Cardiac septum (tissue), 1 donor: ENCODE data around the gene WAC. TPM values are rescaled to one million over a fixed set of nuclear protein-coding genes. Genes with fewer than 3 reads are reported as not detected.
A peak's percentile ranks its signal among the peaks of the same experiment; 100 is the strongest.
"Not testable (repeated sequence)": the region's sequence is repeated elsewhere in the genome, so short reads cannot be mapped to it uniquely, and the experiment has no call there.

Experiments used
- DNase-seq: peaks from one replicate; pipeline ENCODE4 v3.0.0-alpha.2; 2020; ENCODE audit warnings: low spot score
- intact Hi-C: fragments of 100-400 bp; cut with DNase I; formaldehyde crosslinking; loops from one replicate; pipeline ENCODE4 v1.14.0; 2022
- total RNA-seq: library from RNA; stranded (reverse); fragmentation: NEBNext Ultra II Directional; extraction: Animal tissue kit (Norgen Biotek cat#: 25700); gene quantifications from one replicate; pipeline ENCODE4 v1.2.1, GENCODE V29; 2021
- donor health status: DM: no; HTN: no; CAD: no.

Gene WAC
- total RNA-seq, 1 donor from 2014 or later: 98.9 TPM

DNA sequence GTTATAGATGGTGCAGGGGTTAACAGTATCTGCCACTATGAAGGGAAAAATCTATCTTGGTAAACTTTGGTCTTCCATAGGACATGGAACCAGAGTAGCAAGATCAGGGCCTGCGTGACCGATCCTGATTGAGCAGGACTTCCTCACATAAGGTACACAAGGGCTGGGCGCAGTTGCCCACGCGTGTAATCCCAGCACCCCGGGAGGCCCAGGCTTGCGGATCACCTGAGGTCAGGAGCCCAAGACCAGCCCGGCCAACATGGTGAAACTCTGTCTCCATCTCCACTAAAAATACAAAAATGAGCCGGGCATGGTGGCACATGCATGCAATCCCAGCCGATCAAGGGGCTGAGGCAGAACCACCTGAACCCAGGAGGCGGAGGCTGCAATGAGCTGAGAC lies 11.0 kb upstream of the WAC start:
- intact Hi-C loops, DNase-seq: not testable (repeated sequence)

DNA sequence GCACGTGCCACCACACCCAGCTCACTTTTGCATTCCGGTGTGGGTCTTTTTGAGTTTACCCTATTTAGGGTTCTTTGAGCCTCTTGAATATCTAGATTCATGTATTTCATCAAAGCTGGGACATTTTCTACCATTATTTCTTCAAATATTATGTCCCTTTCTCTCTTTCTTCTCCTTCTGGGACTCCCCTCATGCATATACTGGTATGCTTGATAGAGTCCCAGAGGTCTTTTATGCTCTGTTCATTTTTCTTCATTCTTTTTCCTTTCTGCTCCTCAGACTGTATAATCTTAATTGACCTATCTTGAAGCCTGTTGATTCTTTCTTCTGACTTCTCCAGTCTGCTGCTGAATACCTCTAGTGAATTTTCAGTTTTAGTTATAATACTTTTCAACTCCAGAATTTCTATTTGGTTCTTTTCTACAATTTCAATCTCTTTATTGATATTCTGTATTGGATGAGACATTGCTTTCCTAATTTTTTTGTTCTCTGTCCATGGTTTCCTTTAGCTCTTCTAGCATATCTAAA lies 9.1 kb upstream of the WAC start:
- intact Hi-C loops: no loop called here
- DNase-seq: no peak

DNA sequence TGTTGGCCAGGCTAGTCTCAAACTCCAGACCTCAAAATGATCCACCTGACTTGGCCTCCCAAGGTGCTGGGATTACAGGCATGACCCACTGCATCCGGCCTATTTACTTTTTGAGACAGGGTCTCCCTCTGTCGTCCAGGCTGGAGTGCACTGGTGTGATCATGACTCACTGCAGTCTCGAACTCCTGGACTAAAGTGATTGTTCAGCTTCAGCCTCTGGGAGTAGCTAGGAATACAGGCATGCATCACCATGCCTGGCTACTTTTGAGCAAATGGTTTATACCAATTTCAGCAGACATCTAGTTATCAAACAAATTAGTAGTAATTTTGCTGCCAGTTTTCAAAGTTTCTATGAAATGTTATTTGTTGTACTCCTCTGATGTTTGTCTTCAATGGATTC lies 2.2 kb upstream of the WAC start:
- no peak for DNase-seq
- intact Hi-C loops: loop anchor here (5.0 to 10.0 kb wide), 2 partner anchors 57 to 96 kb away; no protein-coding TSS in a partner anchor

DNA sequence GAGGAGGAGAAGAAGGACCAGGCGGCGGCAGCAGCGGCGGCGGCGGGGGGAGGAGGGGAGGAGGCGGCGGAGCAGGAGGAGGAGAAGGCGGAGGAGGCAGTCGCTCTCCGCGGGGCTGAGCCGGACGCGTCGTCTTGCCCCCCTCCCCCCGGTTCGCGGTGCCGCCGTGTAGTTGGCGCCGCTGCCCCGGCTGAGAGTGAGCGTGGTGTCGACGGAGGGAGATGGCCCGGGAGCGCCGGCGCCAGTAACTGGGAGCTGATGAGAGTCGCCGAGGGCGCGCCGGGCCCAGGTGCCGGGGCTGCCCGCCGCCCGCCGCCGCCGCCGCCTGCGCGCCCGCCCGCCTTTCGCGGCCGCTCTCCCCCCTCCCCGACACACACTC lies 257 bp downstream of the WAC start:
- DNase-seq: no peak
- intact Hi-C loops: loop anchor here (5.0 to 10.0 kb wide), 2 partner anchors 54 to 98 kb away; no protein-coding TSS in a partner anchor

DNA sequence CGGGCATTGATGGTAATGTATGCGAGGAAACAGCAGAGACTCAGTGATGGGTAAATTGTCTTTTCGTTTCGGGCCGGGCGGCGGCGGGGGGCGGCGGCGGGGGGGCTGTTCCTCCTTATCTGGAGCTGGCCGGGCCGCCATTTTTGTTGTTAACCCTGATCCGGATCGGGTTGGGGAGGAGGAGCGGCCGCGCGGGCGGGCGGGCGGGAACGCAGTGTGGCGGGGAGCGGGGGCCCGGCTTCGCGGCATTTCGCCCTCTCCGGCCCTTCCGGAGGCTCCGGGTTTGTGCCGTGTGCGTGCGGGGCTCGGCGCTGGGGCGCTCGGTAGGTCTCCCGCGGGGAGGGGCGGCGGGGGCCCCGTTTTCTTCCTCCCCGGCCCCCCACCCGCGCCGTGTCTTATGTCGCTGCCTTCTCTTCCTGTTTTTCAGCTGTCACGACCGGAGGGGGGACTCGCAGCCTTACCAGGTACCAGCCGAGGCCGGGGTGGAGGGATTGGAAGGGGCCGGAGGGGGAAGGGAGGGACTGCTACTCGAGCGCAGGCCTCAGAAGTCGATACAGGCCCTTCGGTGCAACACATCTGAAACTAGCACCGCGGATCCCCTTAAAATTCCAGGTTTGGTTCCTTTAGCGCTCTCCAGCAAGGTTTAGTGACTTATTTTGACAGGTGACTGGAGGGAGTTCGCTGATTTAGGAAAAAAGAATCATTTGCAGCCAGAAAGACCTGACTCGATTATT lies 820 bp downstream of the WAC start:
- peak; percentile 87 for DNase-seq
- intact Hi-C loops: loop anchor here (5.0 to 10.0 kb wide), 2 partner anchors 54 to 99 kb away; no protein-coding TSS in a partner anchor

DNA sequence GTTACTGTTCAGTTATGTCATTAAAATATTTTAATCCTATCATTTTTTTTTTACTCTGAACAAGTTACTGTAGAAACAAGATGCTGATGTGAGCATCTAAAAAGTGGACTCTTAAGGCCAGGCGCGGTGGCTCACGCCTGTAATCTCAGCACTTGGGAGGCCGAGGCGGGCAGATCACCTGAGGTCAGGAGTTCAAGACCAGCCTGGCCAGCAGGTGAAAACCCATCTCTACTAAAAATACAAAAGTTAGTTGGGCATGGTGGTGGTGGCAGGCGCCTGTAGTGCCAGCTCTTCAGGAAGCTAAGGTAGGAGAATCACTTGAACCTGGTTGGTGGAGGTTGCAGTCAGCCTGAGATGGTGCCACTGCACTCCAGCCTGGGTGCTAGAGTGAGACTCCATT lies 2.9 kb downstream of the WAC start:
- intact Hi-C loops: loop anchor here (10.0 kb wide), 1 partner anchor 101 kb away; no protein-coding TSS in a partner anchor
- DNase-seq: no peak

DNA sequence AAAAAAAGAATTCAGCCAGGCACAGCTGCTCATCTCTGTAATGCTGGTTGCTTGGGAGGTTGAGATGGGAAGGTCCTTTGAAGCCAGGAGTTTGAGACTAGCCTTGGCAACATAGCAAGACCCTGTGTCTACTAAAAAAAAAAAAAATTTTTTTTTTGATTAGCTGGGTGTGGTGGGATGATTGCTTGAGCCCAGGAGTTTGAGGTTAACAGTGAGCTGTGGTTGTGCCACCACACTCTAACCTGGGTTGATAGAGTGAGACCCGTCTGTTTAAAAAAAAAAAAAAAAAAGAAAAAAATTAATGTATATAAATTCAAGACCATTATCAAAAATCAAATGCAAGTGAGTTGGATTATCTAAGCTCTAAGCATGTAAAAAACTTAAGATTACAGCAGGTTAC lies 5.7 kb downstream of the WAC start:
- intact Hi-C loops: loop anchor here (10.0 kb wide), 1 partner anchor 104 kb away; no protein-coding TSS in a partner anchor

DNA sequence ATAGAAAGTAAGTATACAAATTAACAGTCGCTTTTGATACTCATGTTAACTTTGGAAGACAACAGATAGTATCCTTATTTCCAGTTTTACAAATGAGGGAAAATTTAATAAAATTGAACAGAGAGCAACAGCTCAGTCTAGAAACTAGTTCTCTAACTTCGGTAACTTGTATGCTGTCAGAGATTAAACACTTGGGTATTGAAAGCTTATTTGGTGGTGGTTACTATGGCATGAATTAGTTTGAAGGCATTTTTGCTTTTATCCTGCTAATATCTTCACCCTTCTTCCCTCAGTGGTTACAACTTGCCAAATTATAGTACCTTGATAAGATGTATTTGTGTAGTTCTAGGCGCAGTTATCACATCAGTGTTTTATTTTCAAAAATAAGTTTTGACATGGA lies 7.2 kb downstream of the WAC start:
- intact Hi-C loops: no loop called here
- no peak for DNase-seq

More for the DNA sequence above, 5.7 kb downstream of the WAC start:
- no peak for DNase-seq

DNA sequence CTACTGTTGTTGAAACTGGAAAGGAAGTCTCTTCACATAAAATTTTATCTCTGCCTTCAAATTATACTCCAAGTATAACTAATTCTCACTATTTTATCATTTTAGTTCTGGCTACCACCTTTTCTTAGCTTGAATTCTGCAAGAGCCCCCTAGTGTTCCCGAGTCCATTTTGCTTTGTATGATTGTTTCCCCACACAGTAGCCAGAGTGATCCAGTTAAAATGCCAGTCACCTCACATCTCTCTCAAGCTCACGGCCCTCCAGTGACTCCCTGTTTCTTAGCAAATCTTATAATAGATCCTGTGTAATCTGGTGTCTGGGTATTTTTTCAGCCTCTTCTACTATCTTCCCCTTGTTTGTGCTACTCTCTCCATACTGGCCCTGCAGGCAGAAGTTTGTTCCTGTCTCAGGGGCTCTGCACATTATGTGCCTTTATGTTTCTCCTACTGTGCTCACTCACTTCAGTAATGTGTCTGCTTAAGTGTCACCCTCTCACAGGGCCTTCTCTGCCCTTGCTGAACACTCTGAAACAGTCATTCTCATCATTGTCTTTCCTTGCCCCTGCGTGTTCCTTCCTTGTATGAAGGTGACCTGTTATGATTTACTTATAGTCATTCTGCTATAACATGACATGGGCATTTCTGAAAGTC lies 8.9 kb downstream of the WAC start:
- no peak for DNase-seq
- intact Hi-C loops: no loop called here

DNA sequence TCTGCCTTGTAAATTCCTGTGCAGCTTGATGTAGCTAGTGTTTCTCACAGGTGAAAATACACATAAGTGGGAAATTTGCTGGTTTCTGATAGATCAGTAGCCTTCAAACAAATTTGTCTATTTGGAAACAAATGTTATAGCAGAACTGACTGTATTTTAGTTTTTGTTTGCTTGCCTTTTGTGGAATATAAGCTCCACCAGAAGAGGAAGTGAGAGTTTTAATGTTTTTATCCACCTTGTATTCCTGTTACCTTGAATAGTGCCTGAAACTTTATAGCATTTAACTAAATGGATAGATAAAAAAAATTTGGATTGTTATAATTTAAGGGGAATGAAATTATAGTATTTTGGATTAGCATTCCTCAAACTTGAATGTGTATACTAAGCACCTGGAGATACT lies 9.8 kb downstream of the WAC start:
- no peak for DNase-seq
- intact Hi-C loops: no loop called here

DNA sequence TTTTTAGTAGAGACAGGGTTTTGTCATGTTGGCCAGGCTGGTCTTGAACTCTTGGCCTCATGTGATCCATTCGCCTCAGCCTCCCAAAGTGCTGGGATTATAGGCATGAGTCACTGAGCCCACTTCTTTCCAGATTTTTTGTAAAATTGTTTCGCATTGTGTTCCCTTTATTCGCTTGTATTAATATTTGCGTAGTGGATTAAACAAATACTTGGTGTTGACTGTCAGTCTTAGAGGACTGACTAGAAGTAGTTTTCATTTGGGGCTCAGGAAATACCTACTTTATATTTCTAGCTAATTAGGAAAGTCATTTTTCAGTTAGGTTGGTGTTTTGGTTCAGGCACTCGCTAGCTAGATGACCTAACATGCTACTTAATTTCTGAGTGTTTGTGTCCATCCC lies 11.1 kb downstream of the WAC start:
- intact Hi-C loops: no loop called here
- DNase-seq: no peak

DNA sequence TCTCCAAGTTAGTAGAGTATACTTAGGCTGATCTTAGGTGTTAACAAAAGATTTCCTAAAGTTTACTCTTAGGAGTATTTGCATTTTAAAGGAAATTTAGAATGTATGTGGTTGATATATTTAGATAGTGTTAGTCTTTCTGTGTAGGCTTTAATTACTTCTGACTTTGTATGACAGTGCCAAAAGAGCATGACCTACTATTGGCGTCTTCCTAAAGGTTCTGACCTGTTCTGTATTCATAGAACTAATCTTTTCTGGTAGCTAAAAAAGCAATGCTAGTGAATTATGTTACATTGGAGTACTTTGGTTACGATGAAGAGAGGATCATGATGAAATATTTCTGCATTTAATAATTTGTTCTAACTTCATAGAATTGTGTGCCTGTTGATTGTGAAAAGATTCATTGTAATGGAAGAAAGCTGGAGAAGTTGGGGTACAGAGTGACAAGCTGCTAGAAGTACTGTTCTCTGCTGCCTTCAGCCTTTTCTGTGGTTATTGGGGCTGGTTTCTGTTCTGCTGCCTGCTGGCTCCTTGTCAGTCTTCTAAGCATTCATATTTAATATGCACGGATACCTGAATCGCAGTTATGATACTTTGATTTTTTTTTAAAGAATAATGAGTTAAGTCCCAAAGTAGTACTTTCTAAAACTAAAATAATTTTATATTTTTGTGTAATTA lies 13.2 kb downstream of the WAC start:
- no peak for DNase-seq
- intact Hi-C loops: no loop called here

DNA sequence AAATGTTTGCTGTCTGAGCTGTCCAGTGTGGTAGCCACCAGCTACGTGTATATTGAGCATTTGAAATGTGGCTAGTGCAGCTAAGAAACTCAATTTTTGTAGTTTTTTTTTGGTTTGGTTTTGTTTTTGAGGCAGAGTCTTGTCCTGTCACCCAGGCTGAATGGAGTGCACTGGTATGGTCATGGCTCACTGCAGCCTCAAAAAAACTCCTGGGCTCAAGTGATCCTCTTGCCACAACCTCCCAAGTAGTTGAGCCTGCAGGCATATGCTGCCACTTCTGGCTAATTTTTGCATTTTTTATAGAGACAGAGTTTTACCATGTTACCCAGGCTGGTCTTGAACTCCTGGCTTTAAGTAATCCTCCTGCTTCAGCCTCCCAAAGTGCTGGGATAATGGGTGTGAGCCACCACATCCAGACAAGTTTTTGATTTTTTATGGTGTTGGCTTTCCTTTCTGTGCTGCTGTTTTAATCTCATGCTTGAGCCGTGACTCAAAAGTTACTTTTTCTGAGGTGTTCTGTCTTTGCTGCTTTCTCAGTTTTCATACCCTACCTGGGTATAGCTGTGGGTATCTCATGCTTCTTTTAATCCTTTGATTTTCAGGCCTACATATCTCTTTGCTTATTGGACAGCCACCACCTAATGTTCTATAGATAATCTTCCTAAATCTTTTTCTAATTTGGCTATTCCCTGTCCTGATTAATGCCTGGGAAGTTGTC lies 16.0 kb downstream of the WAC start:
- no peak for DNase-seq
- intact Hi-C loops: no loop called here

DNA sequence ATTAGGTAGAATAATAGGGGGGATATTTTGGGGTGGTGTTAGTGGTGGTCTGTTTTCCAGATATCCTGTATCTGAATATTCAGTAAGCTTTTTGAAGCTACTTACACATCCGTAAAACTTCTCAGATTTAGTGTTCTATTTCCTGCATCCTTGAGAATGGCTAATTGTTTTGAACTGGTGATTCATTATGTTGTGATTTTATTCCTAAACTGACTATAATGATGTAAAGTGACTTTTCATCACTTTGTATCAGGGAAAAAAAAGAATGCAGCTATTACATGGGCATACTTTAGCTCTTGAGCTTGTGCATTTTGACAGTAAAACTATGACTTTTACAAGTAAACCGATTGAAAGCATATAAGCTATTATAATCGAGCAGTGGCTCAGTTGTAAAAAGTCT lies 18.2 kb downstream of the WAC start:
- intact Hi-C loops: no loop called here
- DNase-seq: no peak

DNA sequence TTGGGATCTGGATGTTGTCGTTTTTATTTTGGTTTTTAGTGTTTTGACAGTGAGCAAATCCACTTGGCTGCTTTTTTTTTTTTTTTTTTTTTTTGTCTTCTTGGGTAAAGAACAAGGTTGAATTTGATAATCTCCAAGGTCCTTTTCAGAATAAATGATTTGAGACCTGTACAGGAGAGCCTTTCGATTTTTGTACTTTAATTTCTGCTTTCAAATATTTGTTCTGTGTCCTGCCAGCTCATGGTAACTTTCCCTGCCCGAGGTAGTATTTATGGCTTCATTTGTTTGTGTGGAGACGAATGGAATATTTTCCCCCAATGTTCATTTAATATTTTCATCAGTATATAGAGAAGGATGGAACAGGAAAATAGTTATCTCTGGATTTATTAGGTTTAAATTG lies 19.9 kb downstream of the WAC start:
- intact Hi-C loops: no loop called here
- no peak for DNase-seq

DNA sequence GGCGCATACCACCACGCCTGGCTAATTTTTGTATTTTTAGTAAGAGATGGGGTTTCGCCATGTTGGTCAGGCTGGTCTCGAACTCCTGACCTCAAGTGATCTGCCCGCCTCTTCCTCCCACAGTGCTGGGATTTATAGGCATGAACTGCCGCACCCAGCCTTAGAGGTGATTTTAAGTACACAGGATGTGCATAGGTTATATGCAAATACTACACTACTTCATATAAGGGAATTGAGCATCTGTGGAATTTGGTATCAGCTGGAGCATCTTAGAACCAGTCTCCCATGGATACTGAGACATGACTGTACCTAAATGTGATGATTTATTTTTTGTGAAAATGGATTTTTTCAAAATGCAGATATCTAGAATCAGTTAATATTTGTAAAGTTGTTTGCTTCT lies 21.1 kb downstream of the WAC start:
- intact Hi-C loops: no loop called here
- DNase-seq: no peak

DNA sequence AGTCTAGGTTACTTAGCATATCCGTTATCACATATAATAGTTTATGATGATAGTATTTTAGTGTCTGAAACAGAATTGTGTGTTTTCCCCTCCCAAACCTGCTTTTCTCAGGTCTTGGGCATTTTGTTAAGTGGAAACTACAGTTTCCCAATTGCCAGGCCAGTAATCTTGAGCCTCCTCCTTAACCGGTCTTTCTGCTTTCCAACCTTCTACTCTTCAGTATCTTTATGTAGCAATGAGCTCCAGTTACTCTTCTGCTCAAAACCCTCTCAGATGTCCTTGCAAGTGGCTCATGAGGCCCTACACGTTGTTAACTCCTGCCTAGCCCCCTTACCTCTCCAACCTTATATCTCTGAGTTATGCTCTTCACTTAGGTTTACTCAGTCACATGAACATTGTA lies 22.0 kb downstream of the WAC start:
- intact Hi-C loops: no loop called here
- no peak for DNase-seq

DNA sequence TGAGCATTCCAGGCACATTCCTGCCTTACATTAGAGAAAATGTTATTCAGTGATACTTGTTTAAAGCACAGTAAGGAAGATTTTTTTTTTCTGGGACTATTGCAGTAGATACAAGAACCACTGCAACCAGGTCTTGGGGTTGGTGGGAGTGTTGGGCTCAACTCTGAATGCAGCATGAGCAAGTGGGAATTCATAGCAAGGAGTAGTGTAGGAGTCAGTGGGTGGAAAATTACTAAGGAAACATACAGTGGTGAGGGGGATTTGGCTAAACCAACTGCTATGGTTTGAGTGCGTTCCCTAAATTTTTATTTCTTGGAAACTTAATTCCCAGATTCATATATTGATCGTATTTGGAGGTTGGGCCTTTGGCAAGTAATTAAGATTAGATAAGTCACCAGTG lies 22.4 kb downstream of the WAC start:
- intact Hi-C loops: no loop called here
- no peak for DNase-seq

DNA sequence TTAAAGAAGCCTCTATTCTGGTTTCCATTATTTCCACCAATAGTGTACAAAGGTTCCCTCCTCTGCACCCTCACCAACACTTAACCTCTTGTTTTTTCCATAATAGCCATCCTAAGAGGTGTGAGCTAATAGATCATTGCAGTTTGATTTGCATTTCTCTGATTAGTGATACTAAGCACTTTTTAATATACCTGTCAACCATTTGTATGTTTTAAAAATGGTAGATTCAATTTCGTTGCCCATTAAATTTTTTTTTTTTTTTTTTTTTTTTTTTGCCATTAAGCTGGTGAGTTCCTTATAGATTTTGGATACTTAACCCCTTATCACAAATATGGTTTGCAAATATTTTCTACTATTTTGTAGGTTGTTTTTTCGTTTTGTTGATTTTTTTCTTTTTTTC lies 23.2 kb downstream of the WAC start:
- intact Hi-C loops: no loop called here

DNA sequence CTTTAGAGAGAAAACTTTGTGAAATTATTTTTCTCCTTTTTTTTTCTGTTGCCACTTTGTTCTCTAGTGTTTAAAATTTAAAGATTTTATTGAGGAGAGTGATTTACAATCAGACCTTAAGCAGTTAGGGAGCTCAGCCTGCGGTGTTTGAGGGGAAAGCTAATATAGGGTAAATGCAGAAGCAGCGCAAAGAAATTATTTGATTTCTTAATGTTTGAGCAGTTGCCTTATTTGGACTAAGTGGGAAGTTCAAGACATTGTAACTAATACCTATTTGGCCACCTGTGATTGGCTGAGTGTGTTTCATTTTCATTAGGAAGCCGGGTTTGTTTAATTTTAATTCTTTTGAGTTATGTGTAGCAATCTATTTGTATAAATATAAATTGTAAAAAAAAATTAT lies 25.3 kb downstream of the WAC start:
- DNase-seq: no peak
- intact Hi-C loops: no loop called here

More for the DNA sequence above, 23.2 kb downstream of the WAC start:
- no peak for DNase-seq
